ENCODE measurements around the gene ELOVL5. TPM values are rescaled to one million over a fixed set of nuclear protein-coding genes. Genes with fewer than 3 reads are reported as not detected.

ELOVL5 gene
- total RNA-seq (2014; rRNA removed; shearing (Covaris generic)) (169 and 180 TPM in 2 replicates), polyA plus RNA-seq (2016; fragmentation: Nextera tagmentation; extraction: Ambion mirVana) (66.9 and 83.3 TPM in 2 replicates)
- long read RNA-seq, transcript ELOVL5-201 (8 exons, 2,827 nt): major isoform, 29 of 46 reads
- long read RNA-seq, partial matches to known transcripts: 14 of 46 reads
- long read RNA-seq, other reads (novel, unspliced or antisense): 2 of 46 reads

DNA sequence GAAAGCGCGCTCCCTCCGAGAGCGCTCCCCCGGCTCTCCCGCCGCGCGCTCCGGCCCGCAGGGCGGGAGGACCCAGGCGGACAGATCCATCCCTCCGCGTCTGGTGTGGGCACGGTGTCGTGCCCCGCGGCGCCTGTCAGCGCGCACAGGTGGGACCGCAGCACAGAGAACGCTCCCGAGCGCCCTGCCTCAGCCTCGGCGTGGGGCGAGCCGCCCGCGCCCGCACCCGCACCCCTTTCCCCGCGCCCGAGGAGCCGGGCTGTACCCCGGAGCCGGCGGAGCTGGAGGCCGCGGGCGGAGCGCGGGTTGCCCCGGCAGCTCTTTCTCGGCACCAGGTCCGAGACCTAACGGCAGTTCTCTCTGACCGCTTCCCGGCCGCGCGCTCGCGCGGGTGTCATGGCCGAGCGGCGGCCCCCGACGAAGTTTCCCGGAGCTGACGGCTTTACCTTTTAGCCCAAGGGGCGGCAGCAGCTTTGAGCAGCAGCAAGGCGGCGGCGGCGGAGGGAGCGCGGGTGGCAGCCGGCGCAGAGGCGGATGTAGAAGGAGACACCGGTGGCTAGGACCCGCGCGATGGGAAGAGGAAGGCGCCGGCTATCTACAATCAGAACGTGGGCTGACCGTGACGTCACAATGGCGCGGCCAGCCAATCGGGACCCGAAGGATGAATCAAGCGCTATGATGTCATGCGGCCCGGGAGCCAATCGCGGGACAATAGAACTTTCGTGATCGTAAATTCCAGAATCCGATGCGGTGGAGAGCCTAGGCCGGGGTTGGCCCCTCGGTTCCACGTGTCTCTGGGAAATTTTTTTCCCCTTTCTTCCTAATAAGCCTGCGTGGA, at the start of gene ELOVL5:
Gene ELOVL5 (minus strand): TSS at position 580 of the 838 bp plus-strand sequence. CDS start 53,251 bp downstream, outside the sequence.
- Mint-ChIP-seq H3K27ac (peak within 1 kb of the TSS; percentile 92), H3K36me3 (ENCODE audit: low read depth) (peaks cover 11% of the 10 kb centered on the region), H3K27me3 (ENCODE audit: insufficient read depth, low read depth, poor library complexity) (peaks cover 17% of the 10 kb centered on the region), H3K4me1 (peaks cover 34% of the 10 kb centered on the region), H3K4me3 (peak within 1 kb of the TSS; percentile 97), H3K9me3 (no peaks in the 10 kb centered on the region; the same call in 1 of the 3 replicates)
- peaks cover 48% of the 10 kb centered on the region for H3K79me2 ChIP-seq (replicated peaks; ENCODE audit: insufficient read depth)
- peak within 1 kb of the TSS; percentile 93 for H3K4me2 ChIP-seq
- peak within 1 kb of the TSS; percentile 85 for H3K27ac ChIP-seq (ENCODE audit: low read depth)
- H3K4me3 ChIP-seq: peak within 1 kb of the TSS; percentile 95
- peaks cover 4% of the 10 kb centered on the region; the same call in 1 of the 2 replicates for H3K36me3 ChIP-seq (ENCODE audit: insufficient read depth)
- H3K4me1 ChIP-seq (ENCODE audit: insufficient read depth): peaks cover 23% of the 10 kb centered on the region
- H3K9me2 ChIP-seq (ENCODE audit: insufficient read depth): no peaks in the 10 kb centered on the region
- TF ChIP-seq POLR2AphosphoS5 (IDR thresholded peaks at IDR 0.05; ENCODE audit: low read depth): peak; percentile 57
- peak; percentile 99 for TF ChIP-seq CREB1 (CRISPR knock-in tag; IDR thresholded peaks at IDR 0.05; ENCODE audit: low read depth)
- TF ChIP-seq CTCF (conservative IDR thresholded peaks at IDR 0.05; ENCODE audit: low read depth in 2 of 2): no peak
- no peaks in the 10 kb centered on the region for H3F3A ChIP-seq (replicated peaks; ENCODE audit: low read depth)
- DNase-seq (ENCODE audit: low spot score) (peak; percentile 99), ATAC-seq (peak; percentile 69)
- peaks cover 10% of the 10 kb centered on the region; the same call in 1 of the 2 replicates for H3K27me3 ChIP-seq (ENCODE audit: insufficient read depth)
- H4K20me1 ChIP-seq (replicated peaks; ENCODE audit: insufficient read depth): peaks cover 38% of the 10 kb centered on the region
- peak within 1 kb of the TSS; percentile 99 for H2AFZ ChIP-seq

GRCh38 chr6:53397283-53397682, 48.5 kb upstream of the ELOVL5 start:
- H3K27ac Mint-ChIP-seq: no peak overlapping the region
- Histone ChIP-seq H3K27ac (ENCODE audit: low read depth) (no peak overlapping the region), H2AFZ (no peak overlapping the region), H3K4me3 (no peak overlapping the region), H3K27me3 (ENCODE audit: insufficient read depth) (no peaks in the 10 kb centered on the region), H3F3A (replicated peaks; ENCODE audit: low read depth) (no peaks in the 10 kb centered on the region), H3K4me2 (no peak overlapping the region), H3K9me2 (ENCODE audit: insufficient read depth) (no peaks in the 10 kb centered on the region), H4K20me1 (replicated peaks; ENCODE audit: insufficient read depth) (no peaks in the 10 kb centered on the region), H3K36me3 (ENCODE audit: insufficient read depth) (no peaks in the 10 kb centered on the region), H3K79me2 (replicated peaks; ENCODE audit: insufficient read depth) (no peaks in the 10 kb centered on the region), H3K4me1 (ENCODE audit: insufficient read depth) (no peaks in the 10 kb centered on the region)
- H3K27me3 Mint-ChIP-seq (ENCODE audit: insufficient read depth, low read depth, poor library complexity): no peaks in the 10 kb centered on the region
- no peaks in the 10 kb centered on the region for H3K9me3 Mint-ChIP-seq
- DNase-seq (ENCODE audit: low spot score) (no peak), ATAC-seq (no peak)
- no peaks in the 10 kb centered on the region for H3K36me3 Mint-ChIP-seq (ENCODE audit: low read depth)
- H3K4me1 Mint-ChIP-seq: no peaks in the 10 kb centered on the region
- H3K4me3 Mint-ChIP-seq: no peak overlapping the region
- TF ChIP-seq ZNF331 (CRISPR knock-in tag; IDR thresholded peaks at IDR 0.05; ENCODE audit: low read depth) (no peak), ZNF114 (CRISPR knock-in tag; IDR thresholded peaks at IDR 0.05) (no peak), JUNB (IDR thresholded peaks at IDR 0.05; ENCODE audit: unreplicated experiment) (no peak), NANOG (IDR thresholded peaks at IDR 0.05; ENCODE audit: borderline replicate concordance) (no peak), EZH2 (IDR thresholded peaks at IDR 0.05; ENCODE audit: low read depth, unreplicated experiment) (no peak), CREB1 (CRISPR knock-in tag; IDR thresholded peaks at IDR 0.05; ENCODE audit: low read depth) (no peak), STAT1 (IDR thresholded peaks at IDR 0.05; ENCODE audit: unreplicated experiment) (no peak), EZH2phosphoT487 (IDR thresholded peaks at IDR 0.05; ENCODE audit: unreplicated experiment) (no peak), CTCF (conservative IDR thresholded peaks at IDR 0.05; ENCODE audit: low read depth in 2 of 2) (no peak), POLR2AphosphoS5 (IDR thresholded peaks at IDR 0.05; ENCODE audit: low read depth) (no peak), ETS1 (IDR thresholded peaks at IDR 0.05) (no peak)
- TF ChIP-seq, protein P1, sequence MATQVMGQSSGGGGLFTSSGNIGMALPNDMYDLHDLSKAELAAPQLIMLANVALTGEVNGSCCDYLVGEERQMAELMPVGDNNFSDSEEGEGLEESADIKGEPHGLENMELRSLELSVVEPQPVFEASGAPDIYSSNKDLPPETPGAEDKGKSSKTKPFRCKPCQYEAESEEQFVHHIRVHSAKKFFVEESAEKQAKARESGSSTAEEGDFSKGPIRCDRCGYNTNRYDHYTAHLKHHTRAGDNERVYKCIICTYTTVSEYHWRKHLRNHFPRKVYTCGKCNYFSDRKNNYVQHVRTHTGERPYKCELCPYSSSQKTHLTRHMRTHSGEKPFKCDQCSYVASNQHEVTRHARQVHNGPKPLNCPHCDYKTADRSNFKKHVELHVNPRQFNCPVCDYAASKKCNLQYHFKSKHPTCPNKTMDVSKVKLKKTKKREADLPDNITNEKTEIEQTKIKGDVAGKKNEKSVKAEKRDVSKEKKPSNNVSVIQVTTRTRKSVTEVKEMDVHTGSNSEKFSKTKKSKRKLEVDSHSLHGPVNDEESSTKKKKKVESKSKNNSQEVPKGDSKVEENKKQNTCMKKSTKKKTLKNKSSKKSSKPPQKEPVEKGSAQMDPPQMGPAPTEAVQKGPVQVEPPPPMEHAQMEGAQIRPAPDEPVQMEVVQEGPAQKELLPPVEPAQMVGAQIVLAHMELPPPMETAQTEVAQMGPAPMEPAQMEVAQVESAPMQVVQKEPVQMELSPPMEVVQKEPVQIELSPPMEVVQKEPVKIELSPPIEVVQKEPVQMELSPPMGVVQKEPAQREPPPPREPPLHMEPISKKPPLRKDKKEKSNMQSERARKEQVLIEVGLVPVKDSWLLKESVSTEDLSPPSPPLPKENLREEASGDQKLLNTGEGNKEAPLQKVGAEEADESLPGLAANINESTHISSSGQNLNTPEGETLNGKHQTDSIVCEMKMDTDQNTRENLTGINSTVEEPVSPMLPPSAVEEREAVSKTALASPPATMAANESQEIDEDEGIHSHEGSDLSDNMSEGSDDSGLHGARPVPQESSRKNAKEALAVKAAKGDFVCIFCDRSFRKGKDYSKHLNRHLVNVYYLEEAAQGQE (IDR thresholded peaks at IDR 0.05; ENCODE audit: unreplicated experiment): no peak

All from GM23338 (cell line).